Measurements from ENCODE around the gene CALML3. TPM values are rescaled to one million over a fixed set of nuclear protein-coding genes. Genes with fewer than 3 reads are reported as not detected.

The CALML3 gene
- total and polyA plus RNA-seq, 2 of the 8 experiments (the other 6 are each of a cell fraction or from before 2014, with no cell fraction given): not detected

- Histone ChIP-seq H2BK5ac (ENCODE audit: low read depth, low read length) (no peak overlapping the region), H3K4me1 (replicated peaks in 1 of 4; ENCODE audit: control insufficient read depth in 3 of 4, insufficient read depth in 4 of 4, low read length in 3 of 4) (no peaks in the 10 kb centered on the region), H3K4me3 (ENCODE audit: extremely low read depth in 1 of 4, insufficient read depth in 2 of 4, low read depth in 3 of 4, low read length in 4 of 4) (no peak overlapping the region), H4K8ac (ENCODE audit: extremely low read depth, insufficient read depth, low read length) (no peak overlapping the region; the same call in 1 of the 2 replicates), H3K79me1 (ENCODE audit: low read depth, low read length) (no peaks in the 10 kb centered on the region), H3K4ac (replicated peaks; ENCODE audit: insufficient read length, low read depth, low read length) (no peak overlapping the region), H2BK15ac (ENCODE audit: low read length) (no peak overlapping the region), H3K79me2 (ENCODE audit: control insufficient read depth in 1 of 2, insufficient read depth in 2 of 2, low read length in 2 of 2) (no peaks in the 10 kb centered on the region), H3K56ac (replicated peaks; ENCODE audit: insufficient read length, low read depth, low read length) (no peak overlapping the region), H3K9ac (replicated peaks in 1 of 4; ENCODE audit: extremely low read depth in 1 of 4, low read depth in 3 of 4, low read length in 3 of 4) (no peak overlapping the region), H3K9me3 (ENCODE audit: insufficient read depth in 2 of 2, low read depth in 1 of 2, low read length in 1 of 2) (peaks cover 0 to 3% of the 10 kb centered on the region in 2 experiments; a peak in 1 of 4 replicates), H2AFZ (ENCODE audit: low read length) (no peak overlapping the region), H3K4me2 (ENCODE audit: insufficient read depth in 1 of 2, low read depth in 2 of 2, low read length in 2 of 2) (no peak overlapping the region), H2BK12ac (ENCODE audit: low read depth, low read length) (no peak overlapping the region), H3K14ac (ENCODE audit: insufficient read length) (no peak overlapping the region), H4K91ac (replicated peaks; ENCODE audit: insufficient read length, low read length) (no peak overlapping the region), H3K36me3 (ENCODE audit: control insufficient read depth in 2 of 4, insufficient read depth in 4 of 4, low read length in 3 of 4) (no peaks in the 10 kb centered on the region), H2BK120ac (replicated peaks; ENCODE audit: low read depth, low read length) (no peak overlapping the region), H3K23ac (ENCODE audit: insufficient read length) (no peak overlapping the region), H4K5ac (ENCODE audit: insufficient read length, low read depth, low read length) (no peak overlapping the region), H2BK20ac (ENCODE audit: low read length) (no peak overlapping the region), H3K27me3 (replicated peaks in 1 of 4; ENCODE audit: control insufficient read depth in 3 of 4, extremely low read depth in 1 of 4, insufficient read depth in 3 of 4, low read length in 3 of 4) (no peaks in the 10 kb centered on the region), H2AK5ac (ENCODE audit: low read depth, low read length) (no peak overlapping the region), H3K23me2 (ENCODE audit: low read depth, low read length) (no peaks in the 10 kb centered on the region), H4K20me1 (replicated peaks in 1 of 2; ENCODE audit: control insufficient read depth in 1 of 2, insufficient read depth in 2 of 2, low read length in 2 of 2) (no peaks in the 10 kb centered on the region), H3K18ac (ENCODE audit: extremely low read depth, low read length) (no peak overlapping the region), H3K27ac (ENCODE audit: low read depth, low read length) (no peak overlapping the region)
- WGBS, 2 experiments (ENCODE audit: extremely low coverage in 1 of 2, insufficient coverage in 1 of 2, insufficient read length in 1 of 2, insufficient replicate concordance in 2 of 2, low coverage in 1 of 2, low lambda C conversion rate in 2 of 2, missing lambda C conversion rate in 1 of 2): 89% methylated on average over 38 of the region's 38 CpGs; no CpG with 5 or more reads in 1 of the 2 experiments
- ChIA-PET CTCF (ENCODE audit: partially characterized antibody) (interaction anchor here (0.7 to 1.9 kb wide), 2 partner anchors 68 to 89 kb away, joined by 3 to 6 read pairs; no protein-coding TSS in a partner anchor), POLR2A (ENCODE audit: partially characterized antibody) (no interaction called here)
- FAIRE-seq: no peak
- no peak for DNase-seq (ENCODE audit: low read depth in 1 of 2, low spot score in 2 of 2)
- TF ChIP-seq TAF1 (IDR thresholded peaks at IDR 0.05; ENCODE audit: low read depth, low read length): no peak
- TF ChIP-seq NRF1 (IDR thresholded peaks at IDR 0.05; ENCODE audit: low read depth, low read length): no peak
- TF ChIP-seq RNF2 (IDR thresholded peaks at IDR 0.05; ENCODE audit: borderline replicate concordance, low read depth, low read length, missing control alignments, poor library complexity, severe bottlenecking): no peak
- TF ChIP-seq GTF2F1 (IDR thresholded peaks at IDR 0.05; ENCODE audit: borderline replicate concordance, low read depth, low read length): no peak
Observed at GRCh38 chr10:5534051-5534821, 9.5 kb downstream of the CALML3 start.

All from H1 (cell line).